ENCODE data around the gene CROCC. TPM values are rescaled to one million over a fixed set of nuclear protein-coding genes. Genes with fewer than 3 reads are reported as not detected.

Gene CROCC
- total RNA-seq, 1 donor from 2014 or later: 15.2 TPM

DNA sequence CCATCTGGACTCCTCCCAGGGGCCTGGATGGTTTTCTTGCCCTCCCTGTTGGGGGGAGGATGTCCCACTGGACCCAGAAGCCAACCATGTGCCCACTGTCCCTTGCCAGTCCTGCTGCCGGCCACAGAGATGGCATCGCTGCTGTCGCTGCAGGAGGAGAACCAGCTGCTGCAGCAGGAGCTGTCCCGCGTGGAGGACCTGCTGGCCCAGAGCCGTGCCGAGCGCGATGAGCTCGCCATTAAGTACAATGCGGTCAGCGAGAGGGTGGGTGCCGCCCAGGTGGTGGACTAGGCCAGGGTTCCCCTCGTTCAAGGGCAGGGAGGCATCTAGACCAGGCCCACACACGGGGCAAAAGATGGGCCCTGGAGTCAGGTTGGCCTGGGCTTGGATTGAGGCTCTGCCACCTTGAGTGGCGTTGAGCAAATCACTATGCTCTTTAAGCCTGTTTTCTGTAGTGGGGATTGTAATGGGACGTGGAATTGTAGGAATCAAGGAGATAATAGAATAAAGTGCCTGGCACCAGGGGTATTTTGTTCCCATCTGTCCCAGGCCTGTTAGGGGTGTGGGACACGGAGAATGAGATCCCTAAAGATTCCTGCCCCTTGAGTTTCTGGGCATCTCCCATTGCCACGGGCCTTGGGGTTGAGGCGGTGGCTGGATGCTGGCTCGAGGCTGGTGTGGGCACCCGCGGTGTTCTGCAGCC, 2.6 kb downstream of the CROCC start:
- TF ChIP-seq, protein P1, sequence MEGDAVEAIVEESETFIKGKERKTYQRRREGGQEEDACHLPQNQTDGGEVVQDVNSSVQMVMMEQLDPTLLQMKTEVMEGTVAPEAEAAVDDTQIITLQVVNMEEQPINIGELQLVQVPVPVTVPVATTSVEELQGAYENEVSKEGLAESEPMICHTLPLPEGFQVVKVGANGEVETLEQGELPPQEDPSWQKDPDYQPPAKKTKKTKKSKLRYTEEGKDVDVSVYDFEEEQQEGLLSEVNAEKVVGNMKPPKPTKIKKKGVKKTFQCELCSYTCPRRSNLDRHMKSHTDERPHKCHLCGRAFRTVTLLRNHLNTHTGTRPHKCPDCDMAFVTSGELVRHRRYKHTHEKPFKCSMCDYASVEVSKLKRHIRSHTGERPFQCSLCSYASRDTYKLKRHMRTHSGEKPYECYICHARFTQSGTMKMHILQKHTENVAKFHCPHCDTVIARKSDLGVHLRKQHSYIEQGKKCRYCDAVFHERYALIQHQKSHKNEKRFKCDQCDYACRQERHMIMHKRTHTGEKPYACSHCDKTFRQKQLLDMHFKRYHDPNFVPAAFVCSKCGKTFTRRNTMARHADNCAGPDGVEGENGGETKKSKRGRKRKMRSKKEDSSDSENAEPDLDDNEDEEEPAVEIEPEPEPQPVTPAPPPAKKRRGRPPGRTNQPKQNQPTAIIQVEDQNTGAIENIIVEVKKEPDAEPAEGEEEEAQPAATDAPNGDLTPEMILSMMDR (IDR thresholded peaks at IDR 0.05): no peak
- TF ChIP-seq EZH2 (IDR thresholded peaks at IDR 0.05) (no peak), EZH2phosphoT487 (IDR thresholded peaks at IDR 0.05) (no peak)
- Mint-ChIP-seq H3K27me3 (ENCODE audit: insufficient read depth, low read depth) (peaks cover 4% of the 10 kb centered on the region), H3K9me3 (no peaks in the 10 kb centered on the region), H3K4me3 (peak overlapping the region; percentile 54), H3K4me1 (peaks cover 78% of the 10 kb centered on the region), H3K27ac (peak overlapping the region; percentile 84), H3K36me3 (peaks cover 8% of the 10 kb centered on the region)
- no peak for DNase-seq (ENCODE audit: low spot score)
- peaks cover 68% of the 10 kb centered on the region for H3K79me2 ChIP-seq (ENCODE audit: low read depth)
- peaks cover 45% of the 10 kb centered on the region for H3F3A ChIP-seq (ENCODE audit: low read depth)
- H3K4me3 ChIP-seq: no peak overlapping the region
- peaks cover 34% of the 10 kb centered on the region for H3K4me1 ChIP-seq
- H3K36me3 ChIP-seq: no peaks in the 10 kb centered on the region
- H3K9me3 ChIP-seq (ENCODE audit: low read depth): no peaks in the 10 kb centered on the region
- no peaks in the 10 kb centered on the region for H3K27me3 ChIP-seq
- H2AFZ ChIP-seq (replicated peaks): no peak overlapping the region
- H3K4me2 ChIP-seq: no peak overlapping the region
- H3K9ac ChIP-seq: no peak overlapping the region
- peak overlapping the region; percentile 53 for H3K27ac ChIP-seq
- H4K20me1 ChIP-seq (ENCODE audit: low read depth): peaks cover 13% of the 10 kb centered on the region

DNA sequence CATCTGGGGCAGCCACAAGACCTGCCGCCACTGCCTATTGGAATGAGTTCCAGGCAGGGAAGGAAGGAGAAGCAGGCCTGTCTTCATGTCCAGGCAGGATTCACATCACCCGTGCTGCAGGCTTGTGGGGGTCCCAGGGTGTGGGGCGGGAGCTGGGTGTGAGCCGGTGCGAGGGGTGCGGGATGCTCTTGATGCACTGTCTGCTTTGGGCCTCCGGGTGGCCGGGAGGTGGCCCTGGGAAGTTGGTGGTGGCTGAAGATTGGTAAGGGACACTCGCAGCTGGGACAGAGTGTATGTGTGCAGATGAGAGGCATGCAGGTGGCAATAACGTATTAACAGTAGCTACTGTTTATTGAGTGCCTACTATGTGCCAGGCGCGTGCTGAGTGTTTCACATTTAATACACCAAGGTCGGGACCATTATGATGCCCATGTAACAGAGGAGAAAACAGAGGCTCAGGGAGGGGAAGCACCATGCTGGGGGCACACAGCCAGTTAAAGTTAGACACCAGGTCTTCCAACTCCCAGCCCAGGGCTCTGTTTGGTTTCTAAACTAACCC, 3.3 kb downstream of the CROCC start:
- no peaks in the 10 kb centered on the region for H3K9me3 ChIP-seq (ENCODE audit: low read depth)
- TF ChIP-seq EZH2phosphoT487 (IDR thresholded peaks at IDR 0.05): no peak
- TF ChIP-seq EZH2 (IDR thresholded peaks at IDR 0.05): no peak
- no peaks in the 10 kb centered on the region for H3K27me3 ChIP-seq
- no peak overlapping the region for H2AFZ ChIP-seq (replicated peaks)
- H4K20me1 ChIP-seq (ENCODE audit: low read depth): peaks cover 13% of the 10 kb centered on the region
- H3K4me1 ChIP-seq: peaks cover 34% of the 10 kb centered on the region
- H3K27me3 Mint-ChIP-seq (ENCODE audit: insufficient read depth, low read depth): peaks cover 4% of the 10 kb centered on the region
- H3K27ac ChIP-seq: no peak overlapping the region
- peaks cover 8% of the 10 kb centered on the region for H3K36me3 Mint-ChIP-seq
- H3K4me1 Mint-ChIP-seq: peaks cover 79% of the 10 kb centered on the region
- H3K79me2 ChIP-seq (ENCODE audit: low read depth): peaks cover 68% of the 10 kb centered on the region
- peaks cover 45% of the 10 kb centered on the region for H3F3A ChIP-seq (ENCODE audit: low read depth)
- peak overlapping the region; percentile 84 for H3K27ac Mint-ChIP-seq
- H3K4me2 ChIP-seq: no peak overlapping the region
- no peaks in the 10 kb centered on the region for H3K36me3 ChIP-seq
- no peaks in the 10 kb centered on the region for H3K9me3 Mint-ChIP-seq
- peak overlapping the region; percentile 54 for H3K4me3 Mint-ChIP-seq
- no peak overlapping the region for H3K9ac ChIP-seq
- H3K4me3 ChIP-seq: no peak overlapping the region
- DNase-seq (ENCODE audit: low spot score): no peak

DNA sequence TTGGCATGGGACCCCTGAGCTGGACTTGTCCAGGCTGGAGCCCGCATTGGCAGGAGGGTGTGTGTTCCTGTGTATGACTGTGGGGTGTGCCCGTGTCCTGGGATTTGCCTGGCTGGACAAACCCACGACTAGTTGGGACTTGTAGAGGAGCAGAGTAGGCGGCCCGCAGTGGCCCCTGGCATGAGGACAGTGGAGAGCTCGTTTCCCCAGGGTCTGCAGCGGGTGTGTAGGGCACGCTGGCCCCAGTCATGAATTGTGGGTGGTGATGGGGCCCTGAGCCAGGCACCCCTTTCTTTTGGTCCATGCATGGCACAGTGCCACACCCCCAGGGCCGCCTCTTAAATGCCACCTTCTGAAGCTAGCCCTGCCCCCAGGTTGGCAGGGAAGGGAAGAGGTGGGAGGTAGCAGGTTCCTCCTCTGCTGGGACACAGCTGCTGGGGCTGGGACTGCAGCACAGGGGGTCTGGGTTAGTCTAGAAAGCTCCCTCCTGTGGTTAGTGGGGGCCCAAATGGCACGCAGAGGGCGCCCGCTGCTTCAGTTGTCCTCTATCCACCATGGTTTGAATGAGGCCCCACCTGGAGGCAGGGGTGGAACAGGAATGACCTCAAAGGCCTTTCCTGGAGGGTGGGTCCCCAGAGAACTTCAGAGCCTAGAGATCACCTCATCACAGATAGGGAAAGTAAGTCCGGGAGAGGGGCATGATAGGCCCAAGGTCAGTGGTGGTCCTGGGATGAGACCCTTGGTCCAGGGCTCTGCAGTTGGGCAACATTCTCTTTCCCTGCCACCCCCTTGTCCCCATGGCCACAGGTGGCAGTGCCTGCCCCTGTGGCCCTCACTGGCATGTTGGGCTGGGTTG, 4.1 kb downstream of the CROCC start:
- H3K79me2 ChIP-seq (ENCODE audit: low read depth): peaks cover 68% of the 10 kb centered on the region
- H3K4me1 ChIP-seq: peaks cover 34% of the 10 kb centered on the region
- H3K4me1 Mint-ChIP-seq: peaks cover 80% of the 10 kb centered on the region
- DNase-seq (ENCODE audit: low spot score): no peak
- H3K9ac ChIP-seq: no peak overlapping the region
- no peaks in the 10 kb centered on the region for H3K27me3 ChIP-seq
- peak overlapping the region; percentile 100 for H3K27ac Mint-ChIP-seq
- TF ChIP-seq, protein P1 (IDR thresholded peaks at IDR 0.05): no peak
- TF ChIP-seq EZH2phosphoT487 (IDR thresholded peaks at IDR 0.05) (no peak), EZH2 (IDR thresholded peaks at IDR 0.05) (no peak)
- no peak overlapping the region for H3K27ac ChIP-seq
- peak overlapping the region; percentile 74 for H3K4me2 ChIP-seq
- H4K20me1 ChIP-seq (ENCODE audit: low read depth): peaks cover 13% of the 10 kb centered on the region
- H3K27me3 Mint-ChIP-seq (ENCODE audit: insufficient read depth, low read depth): peaks cover 4% of the 10 kb centered on the region
- H3K4me3 Mint-ChIP-seq: peak overlapping the region; percentile 73
- H3F3A ChIP-seq (ENCODE audit: low read depth): peaks cover 43% of the 10 kb centered on the region
- H2AFZ ChIP-seq (replicated peaks): no peak overlapping the region
- H3K36me3 ChIP-seq: no peaks in the 10 kb centered on the region
- peaks cover 10% of the 10 kb centered on the region for H3K36me3 Mint-ChIP-seq
- H3K4me3 ChIP-seq: peak overlapping the region; percentile 14
- H3K9me3 ChIP-seq (ENCODE audit: low read depth): no peaks in the 10 kb centered on the region
- H3K9me3 Mint-ChIP-seq: no peaks in the 10 kb centered on the region

All from neural progenitor cell (in vitro differentiated cells).